CD14-positive monocyte (primary cell): ENCODE measurements around the gene ERFL. TPM values are rescaled to one million over a fixed set of nuclear protein-coding genes. Genes with fewer than 3 reads are reported as not detected.

Source experiments
- DNase-seq, 3 donors: peaks; one replicate each; pipeline ENCODE4 v3.0.0-alpha.2; 2011 to 2022
- H2AFZ ChIP-seq: 2 replicates; pipeline ENCODE4 v1.6.0; 2012; ENCODE audit warnings: mild to moderate bottlenecking, low read depth, low read length, inconsistent platforms; ENCODE audit not compliant: insufficient read depth, poor library complexity, severe bottlenecking
- H3K27ac ChIP-seq, 2 donors: 1 replicate in 1 of 2; 2 replicates in 1 of 2; pipeline ENCODE4 v1.5.1; 2012 to 2013; ENCODE audit warnings: low read length in 2 of 2, control low read depth in 1 of 2, inconsistent platforms in 1 of 2, low read depth in 1 of 2, mild to moderate bottlenecking in 1 of 2
- H3K27me3 ChIP-seq, 2 donors: one replicate each; pipeline versions ENCODE4 v1.6.0 to v1.6.1; 2011 to 2013; ENCODE audit warnings: low read length in 2 of 2; ENCODE audit not compliant: control insufficient read depth in 2 of 2, insufficient read depth in 2 of 2
- H3K36me3 ChIP-seq, 2 donors: replicated peaks in 1 of 2; 1 replicate in 1 of 2; 2 replicates in 1 of 2; pipeline versions ENCODE4 v1.5.1 to v1.6.1; 2012 to 2013; ENCODE audit warnings: low read length in 2 of 2, control low read depth in 1 of 2, inconsistent platforms in 1 of 2, mild to moderate bottlenecking in 1 of 2; ENCODE audit not compliant: insufficient read depth in 2 of 2, control insufficient read depth in 1 of 2
- H3K4me1 ChIP-seq, 2 donors: 1 replicate in 1 of 2; 2 replicates in 1 of 2; pipeline versions ENCODE4 v1.5.1 to v1.6.1; 2012 to 2013; ENCODE audit warnings: low read length in 2 of 2, control low read depth in 1 of 2, inconsistent platforms in 1 of 2, mild to moderate bottlenecking in 1 of 2, moderate library complexity in 1 of 2; ENCODE audit not compliant: insufficient read depth in 2 of 2, control insufficient read depth in 1 of 2
- H3K4me2 ChIP-seq: replicated peaks from 2 replicates; pipeline ENCODE3; 2012; ENCODE audit warnings: low read length, moderate library complexity, mild to moderate bottlenecking; ENCODE audit not compliant: poor library complexity, severe bottlenecking; ENCODE audit errors: extremely low read depth
- H3K4me3 ChIP-seq, 3 experiments: fragments of 200-600 bp in 1 of 3; sonication (generic) in 1 of 3; replicated peaks in 1 of 3; 1 replicate in 2 of 3; 2 replicates in 1 of 3; pipeline ENCODE4 v1.5.1; 2011 to 2013; ENCODE audit warnings: low read length in 3 of 3, mild to moderate bottlenecking in 3 of 3, control low read depth in 2 of 3, low read depth in 2 of 3, inconsistent platforms in 1 of 3, moderate library complexity in 1 of 3
- H3K79me2 ChIP-seq: 2 replicates; pipeline ENCODE4 v1.6.0; 2012; ENCODE audit warnings: mild to moderate bottlenecking, control low read depth, inconsistent platforms, low read length, moderate library complexity; ENCODE audit not compliant: insufficient read depth
- H3K9ac ChIP-seq: 2 replicates; pipeline ENCODE4 v1.6.0; 2017; ENCODE audit warnings: low read length, mild to moderate bottlenecking; ENCODE audit not compliant: insufficient read depth, poor library complexity, severe bottlenecking
- H3K9me3 ChIP-seq, 2 donors: replicated peaks in 1 of 2; 1 replicate in 1 of 2; 2 replicates in 1 of 2; pipeline versions ENCODE4 v1.5.1 to v1.6.1; 2012 to 2013; ENCODE audit warnings: low read length in 2 of 2, control low read depth in 1 of 2; ENCODE audit not compliant: control insufficient read depth in 1 of 2, insufficient read depth in 1 of 2
- H4K20me1 ChIP-seq: 2 replicates; pipeline ENCODE4 v1.6.0; 2012; ENCODE audit warnings: mild to moderate bottlenecking, low read length, control low read depth, moderate library complexity; ENCODE audit not compliant: insufficient read depth
- H3K27ac Mint-ChIP-seq, 7 donors: one replicate each; pipeline ENCODE4 v1.8.0; 2020; ENCODE audit warnings: mild to moderate bottlenecking in 7 of 7, mixed read lengths in 7 of 7, moderate library complexity in 6 of 7, inconsistent platforms in 2 of 7
- H3K27me3 Mint-ChIP-seq, 3 donors: one replicate each; pipeline ENCODE4 v1.8.0; 2021 to 2022; ENCODE audit warnings: low read depth in 3 of 3, mild to moderate bottlenecking in 3 of 3, mixed read lengths in 3 of 3, moderate library complexity in 3 of 3, inconsistent platforms in 1 of 3
- H3K36me3 Mint-ChIP-seq, 2 donors: one replicate each; pipeline ENCODE4 v1.8.0; 2020; ENCODE audit warnings: mixed read lengths in 2 of 2, inconsistent platforms in 1 of 2, mild to moderate bottlenecking in 1 of 2
- H3K4me1 Mint-ChIP-seq: one replicate; pipeline ENCODE4 v1.8.0; 2020; ENCODE audit warnings: mild to moderate bottlenecking, mixed read lengths
- H3K4me3 Mint-ChIP-seq, 2 donors: one replicate each; pipeline ENCODE4 v1.8.0; 2020; ENCODE audit warnings: mild to moderate bottlenecking in 2 of 2, mixed read lengths in 2 of 2, moderate library complexity in 1 of 2
- H3K9me3 Mint-ChIP-seq, 7 donors: one replicate each; pipeline ENCODE4 v1.8.0; 2020 to 2022; ENCODE audit warnings: mixed read lengths in 7 of 7, mild to moderate bottlenecking in 6 of 7, moderate library complexity in 6 of 7, inconsistent platforms in 2 of 7
- CTCF ChIP-seq: fragments of 200-600 bp; IDR thresholded peaks from one replicate; pipeline ENCODE4 v1.8.0; 2022; ENCODE audit warnings: antibody characterized with exemption, mild to moderate bottlenecking
- WGBS: methylation state at CpG from one replicate; pipeline ENCODE4 v1.1.5; 2013; ENCODE audit warnings: missing lambda C conversion rate; ENCODE audit not compliant: insufficient coverage; 5-methylcytosine and 5-hydroxymethylcytosine counted together
- intact Hi-C, 2 donors: fragments of 100-400 bp; cut with micrococcal nuclease; formaldehyde crosslinking; loops; one replicate each; pipeline versions ENCODE4 v1.15.0 to v1.15.1; 2023
- polyA plus RNA-seq, 3 donors: library from polyadenylated mRNA; depleted of rRNA in 1 of 3; unstranded in 2 of 3; stranded (reverse) in 1 of 3; fragments of 300-500 nt in 2 of 3; fragments of >200 nt in 1 of 3; fragmentation: Illumina TruSeq in 2 of 3; gene quantifications; 1 replicate in 2 of 3; 2 replicates in 1 of 3; pipeline ENCODE4 v1.2.3, GENCODE V29; 2012 to 2021

Gene ERFL
- polyA plus RNA-seq, 3 donors, result not detected

DNA sequence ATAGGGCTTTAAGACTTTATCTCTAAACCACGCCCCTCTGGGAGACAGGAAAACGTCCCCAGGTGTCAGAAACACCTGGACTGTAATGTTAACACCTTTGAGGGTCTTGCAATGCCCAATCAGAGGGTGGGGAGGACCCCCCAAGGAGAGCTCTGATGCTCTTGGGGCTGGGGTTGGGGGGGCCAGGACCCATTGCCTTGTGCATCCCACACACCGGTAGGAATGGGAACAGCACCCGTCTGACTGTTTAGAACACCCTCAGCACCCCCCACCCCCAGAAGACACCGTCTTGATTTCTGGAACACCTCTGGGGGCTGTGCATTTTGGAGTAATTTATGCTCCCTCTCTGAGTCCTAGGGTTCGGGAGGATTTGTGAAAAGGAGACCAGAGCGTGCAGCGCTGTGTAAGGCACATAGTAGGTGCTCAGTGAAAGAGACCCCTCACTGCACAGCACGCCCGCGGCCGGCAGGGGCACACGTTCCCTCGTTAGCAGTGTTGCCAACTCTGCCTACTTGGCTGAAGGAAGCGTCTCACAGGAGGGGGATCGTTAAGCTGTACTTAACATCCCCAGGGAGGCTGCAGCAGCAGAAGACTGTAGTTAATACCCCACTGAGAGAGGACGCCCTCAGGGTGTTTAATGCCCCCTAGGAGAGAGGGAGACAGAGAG lies 2.8 kb upstream of the ERFL start:
- Histone ChIP-seq H3K27me3 (peaks cover 38 to 69% of the 10 kb centered on the region in 2 donors), H3K4me1 (peaks cover 4 to 15% of the 10 kb centered on the region in 2 donors), H2AFZ (no peak overlapping the region), H3K4me3 (no peak overlapping the region), H3K9ac (no peak overlapping the region), H4K20me1 (no peaks in the 10 kb centered on the region), H3K9me3 (peaks cover 0 to 24% of the 10 kb centered on the region in 2 donors), H3K36me3 (no peaks in the 10 kb centered on the region), H3K79me2 (no peaks in the 10 kb centered on the region), H3K4me2 (no peak overlapping the region), H3K27ac (no peak overlapping the region)
- Mint-ChIP-seq H3K4me3 (peak overlapping the region in 1 of 2 donors; percentile 94), H3K27me3 (peaks cover under 1 to 63% (median 53%) of the 10 kb centered on the region in 3 donors), H3K9me3 (peaks cover 0 to 16% (median 2%) of the 10 kb centered on the region in 7 donors), H3K4me1 (peaks cover 22% of the 10 kb centered on the region), H3K36me3 (peaks cover 0 to 8% of the 10 kb centered on the region in 2 donors), H3K27ac (no peak overlapping the region)
- TF ChIP-seq CTCF, result peak; percentile 46
- intact Hi-C loops, result loop anchor here in 1 of 2 donors (5.0 kb wide), 1 partner anchor 49 kb away; the partner anchor contains the start of gene ARHGEF1
- no peak for DNase-seq
- WGBS, result 26% methylated on average over 4 of the region's 17 CpGs

- Mint-ChIP-seq H3K4me3 (peak overlapping the region in 1 of 2 donors; percentile 94), H3K27ac (no peak overlapping the region), H3K36me3 (peaks cover 0 to 8% of the 10 kb centered on the region in 2 donors), H3K9me3 (peaks cover 0 to 16% (median 2%) of the 10 kb centered on the region in 7 donors), H3K4me1 (peaks cover 22% of the 10 kb centered on the region), H3K27me3 (peaks cover 0 to 57% (median 49%) of the 10 kb centered on the region in 3 donors)
- Histone ChIP-seq H3K27ac (no peak overlapping the region), H3K9me3 (peaks cover 0 to 24% of the 10 kb centered on the region in 2 donors), H3K9ac (no peak overlapping the region), H4K20me1 (no peaks in the 10 kb centered on the region), H3K4me2 (no peak overlapping the region), H3K4me1 (peaks cover 4 to 15% of the 10 kb centered on the region in 2 donors), H3K4me3 (no peak overlapping the region), H3K79me2 (no peaks in the 10 kb centered on the region), H3K36me3 (no peaks in the 10 kb centered on the region), H3K27me3 (peaks cover 39 to 70% of the 10 kb centered on the region in 2 donors), H2AFZ (no peak overlapping the region)
- 43% methylated on average over 1 of the region's 7 CpGs for WGBS
- TF ChIP-seq CTCF, result no peak
- intact Hi-C loops, result loop anchor here in 1 of 2 donors (5.0 kb wide), 1 partner anchor 48 kb away; the partner anchor contains the start of gene ARHGEF1
- DNase-seq, result no peak
Observed at GRCh38 chr19:41930322-41930722, 2.1 kb upstream of the ERFL start.
